Vagina (tissue), 2 donors: Measurements from ENCODE around the gene PCYOX1L.

Experiments used
- POLR2A ChIP-seq, 2 donors: fragments of 450-650 bp; IDR thresholded peaks; one replicate each; pipeline ENCODE4 v1.6.1; 2017; ENCODE audit warnings: antibody characterized with exemption in 2 of 2, mild to moderate bottlenecking in 2 of 2, moderate library complexity in 2 of 2
- TF ChIP-seq, protein P1 (sequence below), 3 experiments: fragments of 450-650 bp in 2 of 3; fragments of 200-600 bp in 1 of 3; sonication (generic) in 1 of 3; IDR thresholded peaks; one replicate each; pipeline ENCODE4 v1.5.1; 2017 to 2019; ENCODE audit warnings: antibody characterized with exemption in 3 of 3, mild to moderate bottlenecking in 2 of 3, moderate library complexity in 2 of 3

DNA sequence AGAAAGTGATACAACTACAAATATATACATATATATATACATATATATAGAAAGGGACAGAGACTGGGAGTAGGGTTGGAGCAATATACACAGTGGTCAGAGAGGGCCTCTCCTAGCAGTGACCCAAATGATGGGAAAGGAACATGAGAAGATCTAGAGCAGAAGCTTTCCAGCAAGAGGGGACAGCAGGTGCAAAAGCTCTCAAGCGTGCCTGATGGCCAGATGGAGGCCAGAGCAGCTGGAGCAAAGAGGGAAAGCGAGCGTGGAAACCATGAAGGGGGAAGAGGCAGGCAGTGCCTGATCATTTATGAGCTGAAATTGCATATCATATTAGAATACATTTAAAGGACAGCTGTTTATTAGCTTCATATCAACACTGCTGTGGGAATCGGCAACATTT lies 20.1 kb upstream of the PCYOX1L start:
- TF ChIP-seq, protein P1, sequence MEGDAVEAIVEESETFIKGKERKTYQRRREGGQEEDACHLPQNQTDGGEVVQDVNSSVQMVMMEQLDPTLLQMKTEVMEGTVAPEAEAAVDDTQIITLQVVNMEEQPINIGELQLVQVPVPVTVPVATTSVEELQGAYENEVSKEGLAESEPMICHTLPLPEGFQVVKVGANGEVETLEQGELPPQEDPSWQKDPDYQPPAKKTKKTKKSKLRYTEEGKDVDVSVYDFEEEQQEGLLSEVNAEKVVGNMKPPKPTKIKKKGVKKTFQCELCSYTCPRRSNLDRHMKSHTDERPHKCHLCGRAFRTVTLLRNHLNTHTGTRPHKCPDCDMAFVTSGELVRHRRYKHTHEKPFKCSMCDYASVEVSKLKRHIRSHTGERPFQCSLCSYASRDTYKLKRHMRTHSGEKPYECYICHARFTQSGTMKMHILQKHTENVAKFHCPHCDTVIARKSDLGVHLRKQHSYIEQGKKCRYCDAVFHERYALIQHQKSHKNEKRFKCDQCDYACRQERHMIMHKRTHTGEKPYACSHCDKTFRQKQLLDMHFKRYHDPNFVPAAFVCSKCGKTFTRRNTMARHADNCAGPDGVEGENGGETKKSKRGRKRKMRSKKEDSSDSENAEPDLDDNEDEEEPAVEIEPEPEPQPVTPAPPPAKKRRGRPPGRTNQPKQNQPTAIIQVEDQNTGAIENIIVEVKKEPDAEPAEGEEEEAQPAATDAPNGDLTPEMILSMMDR (IDR thresholded peaks at IDR 0.05), result no peak
- TF ChIP-seq POLR2A (IDR thresholded peaks at IDR 0.05), result no peak
